Measurements from ENCODE around the gene UNK.
A peak's percentile ranks its signal among the peaks of the same experiment; 100 is the strongest.

The UNK gene

DNA sequence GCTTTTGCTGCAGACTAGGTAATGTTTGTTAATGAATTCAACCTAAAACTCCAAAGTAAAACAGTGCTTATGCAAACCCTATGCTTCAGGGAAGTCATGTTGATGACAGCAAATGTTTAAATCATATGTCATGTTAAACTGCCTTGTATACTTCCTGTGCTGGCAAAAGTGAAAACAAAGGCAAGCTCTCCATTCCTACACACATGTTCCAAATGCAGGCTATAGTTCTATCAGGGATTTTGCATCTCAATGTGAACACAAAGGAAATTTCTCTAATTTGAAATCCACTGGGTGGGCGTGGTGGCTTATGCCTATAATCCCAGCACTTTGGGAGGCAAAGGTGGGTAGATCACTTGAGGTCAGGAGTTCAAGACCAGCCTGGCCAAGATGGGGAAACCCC is 19.3 kb downstream of the UNK start:
- no peak for TF ChIP-seq CTCF (IDR thresholded peaks at IDR 0.05; ENCODE audit: low read depth, low read length, missing control alignments)
- no peak for DNase-seq
- Histone ChIP-seq H3K27ac (no peak overlapping the region), H3K36me3 (replicated peaks) (peaks cover 4% of the 10 kb centered on the region), H3K27me3 (replicated peaks) (no peaks in the 10 kb centered on the region), H3K4me3 (ENCODE audit: low read depth, low read length) (no peak overlapping the region)
- in situ Hi-C loops (cut with HindIII; ENCODE audit: low pct_ligation_motif_present, low sequenced_read_pairs) = no loop called here

GRCh38 chr17:75806822-75807500 is 22.4 kb downstream of the UNK start:
- no peak for DNase-seq
- Histone ChIP-seq H3K36me3 (replicated peaks) (peaks cover 6% of the 10 kb centered on the region), H3K27me3 (replicated peaks) (no peaks in the 10 kb centered on the region), H3K27ac (no peak overlapping the region), H3K4me3 (ENCODE audit: low read depth, low read length) (no peak overlapping the region)
- in situ Hi-C loops (cut with HindIII; ENCODE audit: low pct_ligation_motif_present, low sequenced_read_pairs) = no loop called here
- no peak for TF ChIP-seq CTCF (IDR thresholded peaks at IDR 0.05; ENCODE audit: low read depth, low read length, missing control alignments)

DNA sequence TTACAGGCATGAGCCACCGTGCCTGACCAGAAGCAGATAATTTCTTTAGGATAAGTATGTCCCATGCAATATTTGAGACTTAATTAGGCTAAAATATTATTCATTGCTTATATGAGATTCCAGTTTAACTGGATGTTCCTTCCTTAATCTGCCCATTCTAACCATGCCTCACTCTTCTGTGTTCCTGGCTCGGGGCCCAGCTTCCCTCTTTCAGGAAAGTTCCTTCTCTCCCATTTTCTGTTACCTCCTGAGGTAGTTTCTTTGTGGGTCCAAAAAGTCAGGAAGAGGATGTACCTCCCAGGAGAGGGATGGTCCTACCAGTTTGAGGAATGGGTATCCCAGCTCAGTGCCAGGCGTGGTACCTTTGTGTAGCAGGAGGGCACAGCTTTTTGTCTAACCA is 23.3 kb downstream of the UNK start:
- no peak for DNase-seq
- H3K36me3 ChIP-seq (replicated peaks) = peaks cover 8% of the 10 kb centered on the region
- no peak overlapping the region for H3K4me3 ChIP-seq (ENCODE audit: low read depth, low read length)
- H3K27me3 ChIP-seq (replicated peaks) = no peaks in the 10 kb centered on the region
- H3K27ac ChIP-seq = no peak overlapping the region
- in situ Hi-C loops (cut with HindIII; ENCODE audit: low pct_ligation_motif_present, low sequenced_read_pairs) = no loop called here
- no peak for TF ChIP-seq CTCF (IDR thresholded peaks at IDR 0.05; ENCODE audit: low read depth, low read length, missing control alignments)

- Histone ChIP-seq H3K4me3 (ENCODE audit: low read depth, low read length) (no peak overlapping the region), H3K36me3 (replicated peaks) (peaks cover 11% of the 10 kb centered on the region), H3K27ac (peak overlapping the region; percentile 27), H3K27me3 (replicated peaks) (no peaks in the 10 kb centered on the region)
- DNase-seq = no peak
- in situ Hi-C loops (cut with HindIII; ENCODE audit: low pct_ligation_motif_present, low sequenced_read_pairs) = no loop called here
- TF ChIP-seq CTCF (IDR thresholded peaks at IDR 0.05; ENCODE audit: low read depth, low read length, missing control alignments) = no peak
These were observed 23.9 kb downstream of the UNK start for GRCh38 chr17:75808549-75808904.

DNA sequence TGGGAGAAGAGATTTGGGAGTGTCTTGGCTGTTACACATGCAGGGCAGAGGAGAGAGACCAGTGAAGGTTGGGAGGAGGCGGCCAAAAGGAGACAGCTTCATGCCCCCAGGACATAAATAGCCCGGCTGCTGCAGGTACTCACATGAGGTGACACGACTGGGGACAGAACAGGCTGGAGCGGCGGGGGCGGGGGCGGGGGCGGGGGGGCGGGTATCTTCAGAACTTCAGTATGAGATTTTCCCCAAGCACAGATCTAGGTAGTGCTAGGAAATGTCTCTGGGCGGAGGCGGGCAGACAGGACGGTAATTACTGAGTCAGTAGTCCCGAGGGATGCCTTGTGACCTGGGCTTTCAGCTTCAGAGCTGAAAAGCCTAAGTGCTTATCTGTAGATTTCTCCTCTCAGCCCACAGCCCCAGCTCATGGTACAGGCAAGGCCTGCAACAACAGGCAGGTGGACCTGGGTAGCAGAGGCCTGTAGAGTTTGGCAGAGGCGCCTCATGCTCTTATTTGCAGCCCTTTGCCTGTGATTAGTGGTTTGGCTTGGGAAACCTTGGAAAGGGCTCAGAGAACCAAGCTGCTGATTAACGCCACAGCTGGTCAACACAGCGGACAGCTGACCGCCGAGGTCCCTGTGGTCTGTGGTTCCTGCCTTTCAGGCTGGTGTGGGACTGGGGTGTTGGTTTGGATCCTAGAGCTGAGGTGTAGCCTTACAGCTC is 24.5 kb downstream of the UNK start:
- peaks cover 11% of the 10 kb centered on the region for H3K36me3 ChIP-seq (replicated peaks)
- H3K27ac ChIP-seq = peak overlapping the region; percentile 27
- no peaks in the 10 kb centered on the region for H3K27me3 ChIP-seq (replicated peaks)
- peak; percentile 87 for DNase-seq
- no peak for TF ChIP-seq CTCF (IDR thresholded peaks at IDR 0.05; ENCODE audit: low read depth, low read length, missing control alignments)
- no peak overlapping the region for H3K4me3 ChIP-seq (ENCODE audit: low read depth, low read length)
- in situ Hi-C loops (cut with HindIII; ENCODE audit: low pct_ligation_motif_present, low sequenced_read_pairs) = no loop called here
